HG02571 (cell line): ENCODE measurements around the gene CNGB1.
"Not testable (repeated sequence)": the region's sequence is repeated elsewhere in the genome, so short reads cannot be mapped to it uniquely, and the experiment has no call there.

Source experiments
- ATAC-seq: cut with Tn5 transposase; IDR thresholded peaks from one replicate; pipeline ENCODE4 v1.9.1; 2021; ENCODE audit warnings: mild to moderate bottlenecking, moderate library complexity; ENCODE audit not compliant: unreplicated experiment

Gene CNGB1

GRCh38 chr16:57868913-57869520 lies 101.9 kb downstream of the CNGB1 start:
- no peak for ATAC-seq

GRCh38 chr16:57867000-57867561 lies 103.8 kb downstream of the CNGB1 start:
- ATAC-seq = no peak

- ATAC-seq = no peak
Observed at GRCh38 chr16:57866529-57866918, 104.4 kb downstream of the CNGB1 start.

- no peak for ATAC-seq
Observed at GRCh38 chr16:57865746-57866528, 105.0 kb downstream of the CNGB1 start.

GRCh38 chr16:57863434-57864160 lies 107.3 kb downstream of the CNGB1 start:
- ATAC-seq = no peak

GRCh38 chr16:57862698-57863433 lies 108.1 kb downstream of the CNGB1 start:
- ATAC-seq = no peak

GRCh38 chr16:57859331-57859730 lies 111.6 kb downstream of the CNGB1 start:
- ATAC-seq = no peak

- ATAC-seq = no peak
Observed at GRCh38 chr16:57858635-57859034, 112.3 kb downstream of the CNGB1 start.

- not testable (repeated sequence) for ATAC-seq
Observed at GRCh38 chr16:57857991-57858390, 112.9 kb downstream of the CNGB1 start.

GRCh38 chr16:57855188-57855587 lies 115.7 kb downstream of the CNGB1 start:
- ATAC-seq = no peak

- no peak for ATAC-seq
Observed at GRCh38 chr16:57852189-57852588, 118.7 kb downstream of the CNGB1 start.

GRCh38 chr16:57848181-57848580 lies 122.7 kb downstream of the CNGB1 start:
- ATAC-seq = no peak

GRCh38 chr16:57846931-57847330 lies 124.0 kb downstream of the CNGB1 start:
- ATAC-seq = not testable (repeated sequence)

GRCh38 chr16:57846078-57846697 lies 124.7 kb downstream of the CNGB1 start:
- ATAC-seq = no peak

GRCh38 chr16:57845115-57845514 lies 125.8 kb downstream of the CNGB1 start:
- no peak for ATAC-seq

GRCh38 chr16:57844416-57845030 lies 126.4 kb downstream of the CNGB1 start:
- ATAC-seq = no peak

GRCh38 chr16:57843400-57843799 lies 127.5 kb downstream of the CNGB1 start:
- no peak for ATAC-seq

- ATAC-seq = no peak
Observed at GRCh38 chr16:57842601-57843000, 128.3 kb downstream of the CNGB1 start.

GRCh38 chr16:57840833-57841232 lies 130.1 kb downstream of the CNGB1 start:
- no peak for ATAC-seq

GRCh38 chr16:57838161-57838560 lies 132.8 kb downstream of the CNGB1 start:
- no peak for ATAC-seq
